K562 (cell line): ENCODE results near the gene RNF40. TPM values are rescaled to one million over a fixed set of nuclear protein-coding genes. Genes with fewer than 3 reads are reported as not detected.

ENCODE experiments used
- ATAC-seq: fragments of 200-7000 bp; cut with Tn5 transposase; 3 replicates; pipeline ENCODE4 v1.9.1; 2020; ENCODE audit warnings: moderate library complexity
- BruUV-seq: library from RNA; stranded (reverse); fragments of 400-500 nt; replicated peaks from 2 replicates; lab custom pipeline; 2021; lab: Mats Ljungman, UMichigan
- CTCF ChIA-PET: fragments of 300-600 bp; formaldehyde crosslinking; extraction: SDS; loops from one replicate; lab custom pipeline; 2021; ENCODE audit warnings: low intra/inter-chr PET ratio; lab: Yijun Ruan, JAX
- POLR2A ChIA-PET: fragments of 300-600, 350-650 bp; sonication (Branson Sonifier 250); formaldehyde crosslinking; extraction: SDS; loops from one replicate; lab custom pipeline; 2021; ENCODE audit warnings: antibody characterized with exemption, inconsistent platforms; lab: Yijun Ruan, JAX
- DNase-seq, 4 experiments: peaks; one replicate each; pipeline versions ENCODE4 v3.0.0 to v3.0.0-alpha.2; 2011 to 2018; ENCODE audit warnings: low spot score in 3 of 4, mixed read lengths in 3 of 4; ENCODE audit errors: extremely low read depth in 1 of 4
- FAIRE-seq: peaks from 2 replicates; lab custom pipeline; 2011; peaks lifted over from hg19 to GRCh38; lab: Jason Lieb, UNC
- H2AFZ ChIP-seq: 2 replicates; pipeline ENCODE4 v1.6.0; 2011; ENCODE audit warnings: low read depth, low read length, control low read depth, inconsistent platforms
- H3K27ac ChIP-seq: fragments of 200-600 bp; 3 replicates; pipeline ENCODE4 v1.8.0; 2011; ENCODE audit warnings: low read depth, mild to moderate bottlenecking, control low read depth, inconsistent platforms, low read length, moderate library complexity, mixed read lengths; ENCODE audit errors: extremely low read depth
- H3K27me3 ChIP-seq, 2 experiments: fragments of 300-600 bp in 1 of 2; 2 replicates in 1 of 2; 3 replicates in 1 of 2; pipeline versions ENCODE4 v1.6.0 to v1.8.0; 2011; ENCODE audit warnings: inconsistent platforms in 2 of 2, low read length in 2 of 2, mild to moderate bottlenecking in 1 of 2, mixed read lengths in 1 of 2, moderate library complexity in 1 of 2; ENCODE audit not compliant: control insufficient read depth in 2 of 2, insufficient read depth in 2 of 2
- H3K36me3 ChIP-seq: fragments of 300-600 bp; 3 replicates; pipeline ENCODE4 v1.8.0; 2011; ENCODE audit warnings: mild to moderate bottlenecking, low read length, inconsistent platforms; ENCODE audit not compliant: control insufficient read depth, insufficient read depth
- H3K4me1 ChIP-seq, 2 experiments: fragments of 200-600 bp in 1 of 2; replicated peaks in 1 of 2; 2 replicates in 1 of 2; 3 replicates in 1 of 2; pipeline versions ENCODE4 v1.5.1 to v1.8.0; 2011; ENCODE audit warnings: inconsistent platforms in 2 of 2, low read length in 2 of 2, mild to moderate bottlenecking in 1 of 2, mixed read lengths in 1 of 2, moderate library complexity in 1 of 2; ENCODE audit not compliant: control insufficient read depth in 2 of 2, insufficient read depth in 2 of 2
- H3K4me2 ChIP-seq: 2 replicates; pipeline ENCODE4 v1.6.1; 2011; ENCODE audit warnings: low read length, control low read depth, inconsistent platforms, mixed read lengths; ENCODE audit not compliant: insufficient read depth
- H3K4me3 ChIP-seq: fragments of 200-600 bp; sonication (generic), shearing (Covaris generic); 2 replicates; pipeline ENCODE4 v1.5.1; 2016; ENCODE audit warnings: control low read depth, inconsistent platforms
- H3K79me2 ChIP-seq: fragments of 200-600 bp; 3 replicates; pipeline ENCODE4 v1.8.0; 2011; ENCODE audit warnings: low read length, inconsistent platforms; ENCODE audit not compliant: control insufficient read depth, insufficient read depth
- H3K9ac ChIP-seq, 2 experiments: 2 replicates each; pipeline versions ENCODE4 v1.6.0 to v1.6.1; 2011; ENCODE audit warnings: low read depth in 2 of 2, low read length in 2 of 2, control low read depth in 1 of 2, inconsistent platforms in 1 of 2, mild to moderate bottlenecking in 1 of 2, mixed read lengths in 1 of 2; ENCODE audit not compliant: insufficient read depth in 1 of 2
- H3K9me1 ChIP-seq: one replicate; pipeline ENCODE4 v1.6.0; 2011; ENCODE audit warnings: inconsistent platforms, mild to moderate bottlenecking, low read length, moderate library complexity; ENCODE audit not compliant: control insufficient read depth, insufficient read depth
- H3K9me3 ChIP-seq: replicated peaks from 2 replicates; pipeline ENCODE4 v1.5.1; 2011; ENCODE audit warnings: low read depth, low read length, inconsistent platforms; ENCODE audit not compliant: control insufficient read depth, insufficient read depth
- H4K20me1 ChIP-seq: replicated peaks from 2 replicates; pipeline ENCODE4 v1.6.1; 2011; ENCODE audit warnings: low read length, inconsistent platforms, mixed read lengths; ENCODE audit not compliant: control insufficient read depth, insufficient read depth
- CAMTA2 ChIP-seq: fragments of 250-450 bp; sonication (Bioruptor Pico); conservative IDR thresholded peaks from 2 replicates; pipeline ENCODE4 v1.5.1; 2022
- DPF2 ChIP-seq: fragments of 450-650 bp; IDR thresholded peaks from 2 replicates; pipeline ENCODE4 v1.6.1; 2016
- ELF4 ChIP-seq: fragments of 450-650 bp; formaldehyde crosslinking; IDR thresholded peaks from 2 replicates; pipeline ENCODE4 v1.4.0; 2022; ENCODE audit warnings: missing genetic modification characterization
- FOXK2 ChIP-seq, 2 experiments: fragments of 450-650 bp; IDR thresholded peaks in 1 of 2; conservative IDR thresholded peaks in 1 of 2; 2 replicates each; pipeline ENCODE4 v1.6.1; 2016; ENCODE audit warnings: low read depth in 2 of 2, mild to moderate bottlenecking in 1 of 2
- GTF2A2 ChIP-seq: IDR thresholded peaks from 2 replicates; pipeline ENCODE4 v1.6.1; 2016; ENCODE audit warnings: mild to moderate bottlenecking, missing genetic modification characterization, missing compliant biosample characterization
- IFI16 ChIP-seq: fragments of 250-450 bp; sonication (Bioruptor Pico); IDR thresholded peaks from 2 replicates; pipeline ENCODE4 v2.1.2; 2022; ENCODE audit warnings: mild to moderate bottlenecking, inconsistent platforms
- OTX1 ChIP-seq: fragments of 450-650 bp; formaldehyde crosslinking; IDR thresholded peaks from 2 replicates; pipeline ENCODE4 v1.4.0; 2022; ENCODE audit warnings: mild to moderate bottlenecking
- POLR2G ChIP-seq: fragments of 200-400 bp; formaldehyde crosslinking; IDR thresholded peaks from 2 replicates; pipeline ENCODE4 v1.6.1; 2017; ENCODE audit warnings: low read depth, mild to moderate bottlenecking, antibody characterized with exemption, low read length, moderate library complexity
- POLR3A ChIP-seq: IDR thresholded peaks from 2 replicates; pipeline ENCODE4 v1.6.1; 2011; ENCODE audit warnings: borderline replicate concordance, mild to moderate bottlenecking, moderate library complexity; ENCODE audit not compliant: insufficient read length, insufficient read depth; ENCODE audit errors: extremely low read depth
- RAD21 ChIP-seq, 2 experiments: fragments of 250-450 bp in 1 of 2; fragments of 450-650 bp in 1 of 2; sonication (Bioruptor Pico) in 1 of 2; formaldehyde crosslinking in 1 of 2; IDR thresholded peaks in 1 of 2; conservative IDR thresholded peaks in 1 of 2; 2 replicates each; pipeline versions ENCODE4 v1.4.0 to v1.8.0; 2020 to 2022; ENCODE audit warnings: mild to moderate bottlenecking in 2 of 2, moderate library complexity in 1 of 2
- SIRT6 ChIP-seq: IDR thresholded peaks from one replicate; pipeline ENCODE4 v1.6.1; 2012; ENCODE audit warnings: low read depth, mild to moderate bottlenecking, control low read depth, inconsistent platforms, low read length, moderate library complexity
- YBX1 ChIP-seq: fragments of 450-650 bp; IDR thresholded peaks from 2 replicates; pipeline ENCODE4 v1.7.1; 2016; ENCODE audit warnings: mild to moderate bottlenecking
- WGBS: fragments of 100-300 bp; shearing (Covaris generic); methylation state at CpG from one replicate; pipeline ENCODE4 v1.1.6; 2016; ENCODE audit warnings: low coverage, mixed read lengths; ENCODE audit not compliant: insufficient coverage; ENCODE audit errors: missing lambda C conversion rate; 5-methylcytosine and 5-hydroxymethylcytosine counted together
- in situ Hi-C: fragments of 300-500 bp; cut with MboI; formaldehyde crosslinking; loops from 4 replicates; pipeline ENCODE4 v1.15.0; 2018; ENCODE audit warnings: inconsistent platforms, mixed read lengths
- intact Hi-C: fragments of 100-400 bp; cut with micrococcal nuclease; formaldehyde crosslinking; loops from 2 replicates; pipeline ENCODE4 v1.14.2; 2022
- polyA plus RNA-seq, 8 experiments: library from polyadenylated mRNA; depleted of rRNA in 4 of 8; stranded (reverse) in 5 of 8; unstranded in 3 of 8; fragments of >200 nt; fragmentation: Nextera tagmentation in 2 of 8; fragmentation: Illumina TruSeq in 1 of 8; extraction: Ambion mirVana in 2 of 8; extraction: Trizol in 1 of 8; gene quantifications; 2 replicates each; pipeline versions ENCODE4 v1.2.1 to v1.2.3, GENCODE V29; 2011 to 2014; ENCODE audit warnings: inconsistent platforms in 1 of 8, missing spikeins in 1 of 8
- total RNA-seq, 7 experiments: library from RNA; depleted of rRNA in 6 of 7; stranded (reverse); fragments of >200 nt in 6 of 7; fragmentation: Illumina TruSeq in 2 of 7; extraction: Trizol in 2 of 7; gene quantifications; 2 replicates each; pipeline versions ENCODE4 v1.2.1 to v1.2.3, GENCODE V29; 2011 to 2021; ENCODE audit warnings: low replicate concordance in 1 of 7
- TF ChIP-seq, protein P1 (sequence below): fragments of 450-650 bp; formaldehyde crosslinking; IDR thresholded peaks from 2 replicates; pipeline ENCODE4 v1.4.0; 2022; ENCODE audit warnings: missing genetic modification characterization
- TF ChIP-seq, protein P2 (sequence below), 2 experiments: IDR thresholded peaks; 2 replicates each; pipeline ENCODE4 v1.6.1; 2012; ENCODE audit warnings: improper control_type of control experiment in 2 of 2, low read depth in 2 of 2, low read length in 2 of 2, borderline replicate concordance in 1 of 2
- TF ChIP-seq, protein P3 (sequence below): IDR thresholded peaks from 2 replicates; pipeline ENCODE4 v1.6.1; 2011; ENCODE audit not compliant: insufficient read length; ENCODE audit errors: extremely low read depth

The RNF40 gene
- total and polyA plus RNA-seq, 9 of the 15 experiments (the other 6 are each of a cell fraction or from before 2014, with no cell fraction given), result 6.2 to 129 (median 81.5) TPM

DNA sequence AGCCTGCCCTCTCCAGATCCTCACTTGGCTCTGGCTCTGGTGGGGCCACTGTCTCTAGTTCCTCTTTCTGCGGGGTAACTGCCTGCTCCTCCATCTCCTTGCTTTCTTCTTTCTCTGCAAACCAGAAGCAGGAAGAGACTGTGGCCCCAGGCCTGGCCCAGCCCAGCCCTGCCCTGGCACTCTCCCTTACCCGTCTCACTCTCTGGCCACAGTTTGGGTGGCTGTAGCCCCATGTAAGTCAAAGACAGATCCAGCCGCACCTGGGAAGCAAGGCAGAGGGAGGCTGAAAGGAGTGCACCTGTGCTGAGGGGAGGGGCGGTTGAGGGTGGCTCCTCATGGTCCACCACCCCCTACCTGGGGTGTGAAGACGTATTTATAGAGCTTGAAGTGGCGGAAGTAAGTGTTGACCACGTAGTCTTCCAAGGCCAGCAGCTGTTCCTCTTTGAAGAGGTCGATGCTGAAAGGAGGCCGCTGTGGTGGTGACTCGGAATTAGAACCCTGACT is 3.1 kb upstream of the RNF40 start:
- Histone ChIP-seq H2AFZ (no peak overlapping the region), H3K79me2 (peaks cover 36% of the 10 kb centered on the region), H3K4me1 (peaks cover 19 to 34% of the 10 kb centered on the region in 2 experiments; a peak in 4 of 5 replicates), H3K4me3 (no peak overlapping the region), H4K20me1 (no peaks in the 10 kb centered on the region), H3K36me3 (peaks cover 71% of the 10 kb centered on the region), H3K9me1 (no peaks in the 10 kb centered on the region), H3K4me2 (no peak overlapping the region), H3K9me3 (no peaks in the 10 kb centered on the region), H3K27ac (no peak overlapping the region), H3K9ac (peak overlapping the region in 1 of 2 experiments; percentile 19; a peak in 1 of 4 replicates), H3K27me3 (no peaks in the 10 kb centered on the region)
- TF ChIP-seq DPF2, result no peak
- TF ChIP-seq FOXK2 (conservative IDR thresholded peaks at IDR 0.05 in 1 of 2, IDR thresholded peaks at IDR 0.05 in 1 of 2; ENCODE audit: low read depth in 2 of 2), result no peak
- TF ChIP-seq, protein P1, sequence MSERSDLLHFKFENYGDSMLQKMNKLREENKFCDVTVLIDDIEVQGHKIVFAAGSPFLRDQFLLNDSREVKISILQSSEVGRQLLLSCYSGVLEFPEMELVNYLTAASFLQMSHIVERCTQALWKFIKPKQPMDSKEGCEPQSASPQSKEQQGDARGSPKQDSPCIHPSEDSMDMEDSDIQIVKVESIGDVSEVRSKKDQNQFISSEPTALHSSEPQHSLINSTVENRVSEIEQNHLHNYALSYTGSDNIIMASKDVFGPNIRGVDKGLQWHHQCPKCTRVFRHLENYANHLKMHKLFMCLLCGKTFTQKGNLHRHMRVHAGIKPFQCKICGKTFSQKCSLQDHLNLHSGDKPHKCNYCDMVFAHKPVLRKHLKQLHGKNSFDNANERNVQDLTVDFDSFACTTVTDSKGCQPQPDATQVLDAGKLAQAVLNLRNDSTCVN (CRISPR knock-in tag), result no peak
- TF ChIP-seq CAMTA2 (CRISPR knock-in tag), result no peak
- TF ChIP-seq ELF4 (CRISPR knock-in tag), result no peak
- TF ChIP-seq GTF2A2, result no peak
- TF ChIP-seq OTX1 (CRISPR knock-in tag), result no peak
- TF ChIP-seq YBX1, result no peak
- no peak for TF ChIP-seq IFI16 (CRISPR knock-in tag)
- TF ChIP-seq, protein P2, sequence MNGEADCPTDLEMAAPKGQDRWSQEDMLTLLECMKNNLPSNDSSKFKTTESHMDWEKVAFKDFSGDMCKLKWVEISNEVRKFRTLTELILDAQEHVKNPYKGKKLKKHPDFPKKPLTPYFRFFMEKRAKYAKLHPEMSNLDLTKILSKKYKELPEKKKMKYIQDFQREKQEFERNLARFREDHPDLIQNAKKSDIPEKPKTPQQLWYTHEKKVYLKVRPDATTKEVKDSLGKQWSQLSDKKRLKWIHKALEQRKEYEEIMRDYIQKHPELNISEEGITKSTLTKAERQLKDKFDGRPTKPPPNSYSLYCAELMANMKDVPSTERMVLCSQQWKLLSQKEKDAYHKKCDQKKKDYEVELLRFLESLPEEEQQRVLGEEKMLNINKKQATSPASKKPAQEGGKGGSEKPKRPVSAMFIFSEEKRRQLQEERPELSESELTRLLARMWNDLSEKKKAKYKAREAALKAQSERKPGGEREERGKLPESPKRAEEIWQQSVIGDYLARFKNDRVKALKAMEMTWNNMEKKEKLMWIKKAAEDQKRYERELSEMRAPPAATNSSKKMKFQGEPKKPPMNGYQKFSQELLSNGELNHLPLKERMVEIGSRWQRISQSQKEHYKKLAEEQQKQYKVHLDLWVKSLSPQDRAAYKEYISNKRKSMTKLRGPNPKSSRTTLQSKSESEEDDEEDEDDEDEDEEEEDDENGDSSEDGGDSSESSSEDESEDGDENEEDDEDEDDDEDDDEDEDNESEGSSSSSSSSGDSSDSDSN (IDR thresholded peaks at IDR 0.05; ENCODE audit: borderline replicate concordance in 1 of 2, low read depth in 2 of 2, low read length in 2 of 2), result no peak
- no peak for TF ChIP-seq POLR2G
- TF ChIP-seq SIRT6, result no peak
- TF ChIP-seq POLR3A, result no peak
- TF ChIP-seq, protein P3, sequence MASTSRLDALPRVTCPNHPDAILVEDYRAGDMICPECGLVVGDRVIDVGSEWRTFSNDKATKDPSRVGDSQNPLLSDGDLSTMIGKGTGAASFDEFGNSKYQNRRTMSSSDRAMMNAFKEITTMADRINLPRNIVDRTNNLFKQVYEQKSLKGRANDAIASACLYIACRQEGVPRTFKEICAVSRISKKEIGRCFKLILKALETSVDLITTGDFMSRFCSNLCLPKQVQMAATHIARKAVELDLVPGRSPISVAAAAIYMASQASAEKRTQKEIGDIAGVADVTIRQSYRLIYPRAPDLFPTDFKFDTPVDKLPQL, result no peak
- TF ChIP-seq RAD21 (CRISPR knock-in tag; conservative IDR thresholded peaks at IDR 0.05 in 1 of 2, IDR thresholded peaks at IDR 0.05 in 1 of 2), result no peak
- intact Hi-C loops (no loop called here), in situ Hi-C loops (no loop called here)
- BruUV-seq, result no TSS peak
- ChIA-PET CTCF (no interaction called here), POLR2A (interaction anchor here (3.7 kb wide), 2 partner anchors 9 to 12 kb away, joined by 24 to 28 read pairs; partner anchors contain the start of gene PHKG2)
- DNase-seq (no peak), ATAC-seq (no peak), FAIRE-seq (no peak)
- WGBS, result 72% methylated on average over 9 of the region's 10 CpGs
